Muscle of back (tissue), 11 donors: ENCODE results near the gene CBY1. TPM values are rescaled to one million over a fixed set of nuclear protein-coding genes. Genes with fewer than 3 reads are reported as not detected.
A peak's percentile ranks its signal among the peaks of the same experiment; 100 is the strongest.

Experiments used
- DNase-seq, 3 donors: peaks; one replicate each; pipeline versions ENCODE4 v3.0.0 to v3.0.0-alpha.2; 2013
- polyA plus RNA-seq, 10 donors: library from polyadenylated mRNA; unstranded; fragments of 120-200 nt; gene quantifications; one replicate each; pipeline ENCODE4 v1.2.1, GENCODE V29; 2013; ENCODE audit not compliant: insufficient read length in 10 of 10

The CBY1 gene
- polyA plus RNA-seq, 10 donors = 32.3 to 41.2 (median 34.7) TPM

DNA sequence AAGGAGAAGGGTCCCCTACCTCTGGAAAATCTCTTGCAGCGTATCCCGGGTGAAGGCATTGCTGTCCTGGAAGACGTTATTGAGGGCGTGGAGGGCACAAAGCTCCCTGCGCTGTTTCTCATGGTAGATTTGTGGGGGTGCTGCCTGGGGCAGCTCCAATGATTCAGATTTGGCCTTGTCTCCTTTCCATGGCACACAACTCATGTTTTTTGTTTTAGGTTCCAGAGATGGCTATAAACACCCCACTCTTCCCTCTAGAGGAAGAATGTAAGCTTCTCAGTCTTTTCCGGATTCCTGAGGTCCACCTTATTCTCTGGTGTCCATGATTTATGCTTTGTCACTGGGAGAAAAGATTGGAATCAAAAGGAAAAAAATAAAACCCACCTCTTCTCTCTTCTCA is 43.3 kb downstream of the CBY1 start:
- DNase-seq = peak in 2 of 3 donors; percentile 21 to 55

- DNase-seq = peak in 2 of 3 donors; percentile 74 to 91
Measured at GRCh38 chr22:38700270-38700788, 43.9 kb downstream of the CBY1 start.

- DNase-seq = peak; percentile 94 to 97 (median 96)
Measured at GRCh38 chr22:38700789-38701628, 44.6 kb downstream of the CBY1 start, which contains the start of gene JOSD1. Gene JOSD1, minus strand, starts transcription at chr22:38700943. Its CDS starts 956 bp downstream, at chr22:38699987.

DNA sequence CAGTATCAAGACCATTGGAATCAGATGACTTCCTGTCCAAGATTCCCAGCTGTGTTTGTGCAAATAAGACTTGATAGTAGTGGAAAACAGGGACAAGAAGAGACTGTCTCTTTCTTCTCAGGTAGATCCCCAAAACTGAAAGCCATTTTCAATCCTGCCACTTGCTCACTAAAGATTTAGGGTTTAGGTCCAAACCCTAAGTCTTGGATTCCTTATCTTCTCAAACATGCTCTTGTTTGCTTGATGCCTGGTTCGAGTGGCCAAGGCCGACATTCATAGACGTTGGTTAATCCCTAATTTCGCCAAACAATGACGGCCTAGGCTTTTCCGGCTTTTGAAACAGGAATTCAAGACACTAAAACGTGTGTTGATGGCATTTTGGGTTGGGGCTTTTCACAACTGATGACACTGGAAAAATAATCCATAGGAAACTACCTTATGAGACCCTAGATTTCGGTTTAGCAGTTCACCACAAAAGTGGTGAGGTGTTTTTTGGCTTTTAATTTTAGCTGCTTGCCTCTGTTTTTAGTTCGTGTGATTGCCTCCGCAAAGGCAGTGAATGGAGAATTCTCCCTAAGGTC is 48.3 kb downstream of the CBY1 start:
- peak in 1 of 3 donors; percentile 13 for DNase-seq

- DNase-seq = peak; percentile 100
Measured at GRCh38 chr22:38705235-38706100, 49.0 kb downstream of the CBY1 start, which contains the start of gene GTPBP1. Gene GTPBP1, plus strand, starts transcription at chr22:38705944. Its CDS starts 12 bp downstream, at chr22:38705956.

DNA sequence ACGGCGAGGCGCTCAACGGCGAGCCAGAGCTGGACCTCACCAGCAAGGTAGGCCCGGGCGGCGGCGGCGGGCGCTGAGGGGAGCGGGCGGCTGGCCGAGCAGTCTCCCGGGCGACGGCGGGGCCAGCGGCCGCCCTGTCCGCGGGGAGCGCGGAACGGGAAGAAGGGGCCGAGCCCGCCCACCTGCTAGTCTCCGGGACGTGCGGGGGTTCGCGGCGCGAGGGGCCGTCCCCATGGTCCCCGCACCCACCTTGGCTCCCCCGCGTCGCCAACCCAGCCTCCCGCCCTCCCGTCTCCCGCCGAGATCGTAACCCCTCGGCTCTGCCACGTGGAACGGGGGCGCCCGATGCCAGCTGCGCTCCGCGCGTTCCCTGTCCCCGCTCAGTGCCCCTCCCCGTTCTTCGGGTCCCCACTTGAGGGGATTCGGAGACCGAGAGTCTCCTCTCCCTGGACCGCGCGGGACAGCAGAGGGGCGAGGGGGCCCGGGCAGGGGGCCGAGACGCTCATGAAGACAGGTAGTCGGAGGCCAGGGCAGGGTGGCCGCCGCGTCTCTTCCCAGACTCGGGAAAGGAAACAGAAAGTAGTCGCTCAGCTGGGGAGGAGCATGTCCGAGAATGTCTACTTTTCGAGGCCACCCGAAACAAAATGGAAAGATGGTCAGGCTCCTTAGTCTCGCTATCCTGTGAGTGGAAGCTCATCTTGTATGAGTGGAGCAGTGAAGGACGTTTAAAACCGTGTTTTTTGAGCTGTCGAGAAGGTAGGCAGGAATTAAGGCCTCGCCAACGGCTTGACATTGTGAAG is 49.9 kb downstream of the CBY1 start:
- peak; percentile 20 to 81 (median 53) for DNase-seq

DNA sequence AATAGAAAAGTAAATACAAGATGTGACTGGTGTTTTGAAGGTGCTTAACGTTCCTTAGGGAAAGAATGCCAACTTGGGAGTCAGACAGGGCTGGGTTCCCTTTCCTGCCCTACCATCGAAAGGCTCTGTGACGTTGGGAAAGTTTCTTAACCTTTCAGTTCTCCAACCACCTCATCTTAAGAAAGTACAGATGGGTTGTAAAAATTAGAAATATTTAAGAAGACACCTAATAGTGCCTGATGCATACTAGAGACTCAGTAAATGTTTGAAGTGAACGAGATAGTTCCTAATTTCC is 50.4 kb downstream of the CBY1 start:
- no peak for DNase-seq

- DNase-seq = no peak
Measured at GRCh38 chr22:38707346-38707745, 50.9 kb downstream of the CBY1 start.

GRCh38 chr22:38707984-38708383 is 51.5 kb downstream of the CBY1 start:
- DNase-seq = no peak

GRCh38 chr22:38709306-38709705 is 52.9 kb downstream of the CBY1 start:
- no peak for DNase-seq

DNA sequence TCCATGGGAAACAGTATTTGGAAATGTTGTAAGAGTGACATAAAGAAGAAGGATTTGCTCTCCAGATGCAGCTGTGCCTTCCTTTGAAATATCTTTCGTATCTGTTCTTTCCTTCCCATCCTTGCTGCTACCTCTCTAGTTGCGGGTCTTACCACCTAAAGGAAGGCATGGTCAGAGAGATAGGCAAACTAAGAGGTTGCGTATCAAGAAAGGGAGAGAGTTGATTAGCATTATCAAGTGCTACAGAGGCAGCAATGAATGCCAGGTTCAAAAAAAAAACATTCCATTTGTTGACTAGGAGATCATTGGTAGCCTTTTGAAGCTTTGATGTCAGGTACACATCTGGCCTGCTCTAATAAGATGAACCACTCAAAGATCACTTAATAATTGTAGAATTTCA is 53.9 kb downstream of the CBY1 start:
- no peak for DNase-seq

- DNase-seq = no peak
Measured at GRCh38 chr22:38710866-38711265, 54.4 kb downstream of the CBY1 start.

GRCh38 chr22:38712486-38713207 is 56.2 kb downstream of the CBY1 start:
- DNase-seq = no peak

DNA sequence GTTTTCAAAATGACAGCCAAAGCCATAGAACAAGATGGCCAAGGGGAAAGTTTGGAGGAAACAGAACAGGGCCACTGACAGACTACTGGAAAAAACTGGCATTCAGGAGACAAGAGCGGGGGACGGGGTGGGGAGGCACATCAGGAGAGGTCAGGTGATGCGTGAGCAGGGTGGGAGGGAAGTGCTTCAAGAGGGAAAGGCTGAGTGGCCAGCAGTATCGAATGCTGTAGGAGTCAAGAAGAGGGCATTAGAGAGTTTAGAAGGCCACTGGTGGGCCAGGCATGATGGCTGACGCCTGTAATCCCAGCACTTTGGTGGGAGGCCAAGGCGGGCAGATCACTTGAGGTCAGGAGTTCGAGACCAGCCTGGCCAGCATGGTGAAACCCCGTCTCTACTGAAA is 57.5 kb downstream of the CBY1 start:
- no peak for DNase-seq

DNA sequence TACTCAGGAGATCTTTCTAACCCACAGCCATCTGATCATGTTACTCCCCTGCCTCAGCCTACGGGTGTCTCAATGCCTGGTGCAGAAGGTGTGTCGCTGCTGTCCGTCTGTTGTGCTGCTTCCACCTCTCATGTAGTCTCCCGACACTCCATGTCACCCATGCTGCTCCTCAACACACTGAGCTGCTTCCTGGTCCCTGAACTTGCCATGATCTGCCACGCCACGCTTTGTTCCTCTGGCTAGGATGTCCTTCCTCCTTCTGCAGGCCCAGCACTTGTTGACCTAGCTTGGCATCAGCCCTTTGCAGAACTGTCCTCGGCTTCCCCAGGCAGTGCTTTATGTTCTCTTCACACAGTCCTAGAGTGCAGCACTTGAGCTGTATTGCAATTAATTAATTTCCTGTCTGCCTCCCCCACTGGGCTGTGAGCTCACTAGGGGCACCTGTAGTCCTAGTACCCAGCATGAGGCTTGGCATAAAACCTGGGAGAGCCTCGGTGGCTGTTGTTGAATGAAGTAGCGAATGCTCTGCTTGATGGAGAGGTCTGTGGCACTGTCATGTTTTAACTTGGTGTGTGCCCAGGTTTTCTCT is 58.8 kb downstream of the CBY1 start:
- DNase-seq = no peak

DNA sequence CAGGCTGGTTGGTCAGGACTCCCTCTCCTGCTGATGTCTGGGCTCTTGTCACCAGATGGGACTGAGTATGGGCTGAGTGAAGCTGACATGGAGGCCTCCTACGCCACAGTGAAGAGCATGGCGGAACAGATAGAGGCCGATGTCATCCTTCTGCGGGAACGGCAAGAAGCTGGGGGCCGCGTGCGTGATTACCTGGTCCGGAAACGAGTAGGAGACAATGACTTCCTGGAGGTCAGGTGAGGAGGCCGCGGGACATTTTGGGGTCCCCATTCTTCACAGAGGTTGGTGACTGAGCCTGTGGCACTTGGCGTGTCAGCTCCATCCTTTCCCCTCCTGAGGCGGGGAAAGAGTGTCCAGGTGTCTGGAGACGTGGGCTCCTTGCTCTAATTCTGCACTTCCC is 59.4 kb downstream of the CBY1 start:
- no peak for DNase-seq

DNA sequence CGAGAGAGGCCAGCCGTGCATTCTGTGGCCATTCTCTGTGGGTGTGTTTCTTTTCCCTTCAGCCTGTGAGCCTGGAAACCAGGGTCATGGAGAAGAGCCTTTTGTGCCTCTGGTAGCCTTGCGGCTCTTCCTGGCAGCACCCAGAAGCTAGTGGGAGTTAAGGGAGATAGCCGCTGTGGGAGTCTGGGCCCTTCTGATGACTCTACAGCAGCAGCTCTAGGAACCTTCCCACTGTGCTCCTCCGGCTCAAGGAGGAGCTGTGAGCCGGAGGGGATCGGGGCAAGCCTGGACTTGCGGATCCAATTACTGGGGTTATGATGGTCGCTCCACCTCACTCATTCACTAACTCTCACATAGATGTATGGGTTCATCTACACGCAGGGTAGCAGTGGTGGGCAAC is 59.8 kb downstream of the CBY1 start:
- DNase-seq = no peak

DNA sequence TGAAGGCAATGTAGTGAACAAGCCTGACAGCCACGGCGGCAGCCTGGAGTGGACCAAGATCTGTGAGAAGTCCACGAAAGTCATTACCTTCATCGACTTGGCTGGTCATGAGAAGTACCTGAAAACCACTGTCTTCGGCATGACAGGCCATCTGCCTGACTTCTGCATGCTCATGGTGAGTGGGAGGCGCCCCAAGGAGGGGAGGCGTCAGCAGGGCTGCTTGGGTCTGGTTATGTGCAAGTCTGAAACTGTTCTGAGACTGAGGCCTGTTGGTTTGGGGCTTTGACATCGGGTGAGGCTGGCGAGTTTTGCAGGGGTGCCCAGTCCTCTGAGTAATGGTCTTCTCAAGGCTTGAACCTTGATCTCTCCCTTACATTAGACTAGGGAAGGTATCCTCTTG is 60.4 kb downstream of the CBY1 start:
- DNase-seq = no peak

GRCh38 chr22:38717244-38717643 is 60.8 kb downstream of the CBY1 start:
- DNase-seq = no peak

- DNase-seq = no peak
Measured at GRCh38 chr22:38718414-38718813, 62.0 kb downstream of the CBY1 start.
